Measurements from ENCODE around the gene SLC24A1. TPM values are rescaled to one million over a fixed set of nuclear protein-coding genes. Genes with fewer than 3 reads are reported as not detected.
A peak's percentile ranks its signal among the peaks of the same experiment; 100 is the strongest.

Gene SLC24A1
- total RNA-seq, 3 donors from 2014 or later = 9.5 to 12.3 (median 10.7) TPM

GRCh38 chr15:65650312-65651041, 28.7 kb downstream of the SLC24A1 start:
- no peak for DNase-seq (ENCODE audit: low spot score in 2 of 2)
- peaks cover 0 to 4% of the 10 kb centered on the region in 2 donors for H3K4me1 ChIP-seq
- intact Hi-C loops (cut with DNase I; ENCODE audit: low total_unique reads) = no loop called here

GRCh38 chr15:65651042-65651322, 29.2 kb downstream of the SLC24A1 start:
- no peak for TF ChIP-seq POLR2AphosphoS5 (IDR thresholded peaks at IDR 0.05)
- TF ChIP-seq POLR2A (IDR thresholded peaks at IDR 0.05) = no peak
- TF ChIP-seq CTCF (IDR thresholded peaks at IDR 0.05) = no peak
- Histone ChIP-seq H3K27ac (no peak overlapping the region), H3K4me3 (no peak overlapping the region), H3K36me3 (no peaks in the 10 kb centered on the region), H3K27me3 (no peaks in the 10 kb centered on the region), H3K9me3 (no peaks in the 10 kb centered on the region), H3K4me1 (peaks cover 0 to 4% of the 10 kb centered on the region in 2 donors)
- no peak for DNase-seq (ENCODE audit: low spot score in 2 of 2)
- intact Hi-C loops (cut with DNase I; ENCODE audit: low total_unique reads) = no loop called here

More at GRCh38 chr15:65650312-65651041, 28.7 kb downstream of the SLC24A1 start:
- no peaks in the 10 kb centered on the region for H3K27me3 ChIP-seq
- H3K36me3 ChIP-seq = no peaks in the 10 kb centered on the region
- no peak overlapping the region for H3K27ac ChIP-seq
- H3K4me3 ChIP-seq = no peak overlapping the region
- no peak for TF ChIP-seq CTCF (IDR thresholded peaks at IDR 0.05)
- no peak for TF ChIP-seq POLR2A (IDR thresholded peaks at IDR 0.05)
- no peak for TF ChIP-seq POLR2AphosphoS5 (IDR thresholded peaks at IDR 0.05)
- H3K9me3 ChIP-seq = no peaks in the 10 kb centered on the region

- DNase-seq (ENCODE audit: low spot score in 2 of 2) = peak in 1 of 2 donors; percentile 23
- H3K27ac ChIP-seq = peak overlapping the region; percentile 4 to 34
- intact Hi-C loops (cut with DNase I; ENCODE audit: low total_unique reads) = no loop called here
- H3K27me3 ChIP-seq = no peaks in the 10 kb centered on the region
- H3K4me3 ChIP-seq = no peak overlapping the region
- TF ChIP-seq POLR2A (IDR thresholded peaks at IDR 0.05) (no peak), POLR2AphosphoS5 (IDR thresholded peaks at IDR 0.05) (no peak), CTCF (IDR thresholded peaks at IDR 0.05) (no peak)
- H3K4me1 ChIP-seq = peaks cover 0 to 4% of the 10 kb centered on the region in 2 donors
- no peaks in the 10 kb centered on the region for H3K9me3 ChIP-seq
- no peaks in the 10 kb centered on the region for H3K36me3 ChIP-seq
Observed at GRCh38 chr15:65651831-65652749, 30.4 kb downstream of the SLC24A1 start.

- H3K27me3 ChIP-seq = no peaks in the 10 kb centered on the region
- H3K4me1 ChIP-seq = peaks cover 0 to 4% of the 10 kb centered on the region in 2 donors
- H3K4me3 ChIP-seq = no peak overlapping the region
- no peak for TF ChIP-seq CTCF (IDR thresholded peaks at IDR 0.05)
- TF ChIP-seq POLR2A (IDR thresholded peaks at IDR 0.05) = no peak
- no peak for TF ChIP-seq POLR2AphosphoS5 (IDR thresholded peaks at IDR 0.05)
- intact Hi-C loops (cut with DNase I; ENCODE audit: low total_unique reads) = no loop called here
- no peak overlapping the region for H3K27ac ChIP-seq
- no peaks in the 10 kb centered on the region for H3K36me3 ChIP-seq
- H3K9me3 ChIP-seq = no peaks in the 10 kb centered on the region
- no peak for DNase-seq (ENCODE audit: low spot score in 2 of 2)
Observed at GRCh38 chr15:65653341-65653740, 31.6 kb downstream of the SLC24A1 start.

Measured in breast epithelium (tissue), 4 donors.